Neural cell (in vitro differentiated cells): Measurements from ENCODE around the gene DNAJB2. TPM values are rescaled to one million over a fixed set of nuclear protein-coding genes. Genes with fewer than 3 reads are reported as not detected.

Source experiments
- H2AFZ ChIP-seq: fragments of 200-600, 300-800 bp; sonication (generic), shearing (Covaris generic); 2 replicates; pipeline ENCODE4 v1.6.0; 2014; ENCODE audit warnings: low read depth, mild to moderate bottlenecking, antibody characterized with exemption, low read length, moderate library complexity
- H3F3A ChIP-seq: fragments of 200-600 bp; shearing (Covaris generic); 2 replicates; pipeline ENCODE4 v1.6.1; 2016; ENCODE audit warnings: mild to moderate bottlenecking, moderate library complexity, mixed read lengths, antibody characterized with exemption, low read length; ENCODE audit not compliant: insufficient read depth, poor library complexity, severe bottlenecking
- H3K27ac ChIP-seq: fragments of 200-600, 300-800 bp; sonication (generic), shearing (Covaris generic); 2 replicates; pipeline ENCODE4 v1.5.1; 2014; ENCODE audit warnings: mild to moderate bottlenecking, low read length, moderate library complexity
- H3K27me3 ChIP-seq: fragments of 300-800, 200-600 bp; sonication (generic), shearing (Covaris generic); 2 replicates; pipeline ENCODE4 v1.6.0; 2014; ENCODE audit warnings: mild to moderate bottlenecking, low read depth, low read length, moderate library complexity; ENCODE audit not compliant: insufficient read depth
- H3K36me3 ChIP-seq: fragments of 300-800, 200-600 bp; sonication (generic), shearing (Covaris generic); 2 replicates; pipeline ENCODE4 v1.5.1; 2014; ENCODE audit warnings: mild to moderate bottlenecking, antibody characterized with exemption, low read length, moderate library complexity; ENCODE audit not compliant: insufficient read depth
- H3K4me2 ChIP-seq: fragments of 300-800, 200-600 bp; sonication (generic), shearing (Covaris generic); 2 replicates; pipeline ENCODE4 v1.6.0; 2014; ENCODE audit warnings: mild to moderate bottlenecking, low read length
- H3K4me3 ChIP-seq: fragments of 300-800, 200-600 bp; sonication (generic), shearing (Covaris generic); 2 replicates; pipeline ENCODE4 v1.5.1; 2014; ENCODE audit warnings: mild to moderate bottlenecking, low read length, moderate library complexity
- H3K79me2 ChIP-seq: fragments of 200-600 bp; shearing (Covaris generic); replicated peaks from 2 replicates; pipeline ENCODE4 v1.6.0; 2014; ENCODE audit warnings: mild to moderate bottlenecking, low read length, moderate library complexity; ENCODE audit not compliant: insufficient read depth
- H3K9ac ChIP-seq: fragments of 300-800, 200-600 bp; sonication (generic), shearing (Covaris generic); 2 replicates; pipeline ENCODE4 v1.6.1; 2016; ENCODE audit warnings: mild to moderate bottlenecking, low read length, mixed read lengths
- H3K9me2 ChIP-seq: fragments of 200-600 bp; shearing (Covaris generic); 2 replicates; pipeline ENCODE4 v1.6.1; 2016; ENCODE audit warnings: mild to moderate bottlenecking, low read length, mixed read lengths; ENCODE audit not compliant: insufficient read depth
- H3K9me3 ChIP-seq: fragments of 200-600, 300-800 bp; sonication (generic), shearing (Covaris generic); 2 replicates; pipeline ENCODE4 v1.6.1; 2016; ENCODE audit warnings: mild to moderate bottlenecking, mixed run types, low read length, moderate library complexity, mixed read lengths
- H4K20me1 ChIP-seq: fragments of 200-600 bp; shearing (Covaris generic); 2 replicates; pipeline ENCODE4 v1.6.1; 2016; ENCODE audit warnings: mild to moderate bottlenecking, mixed run types; ENCODE audit not compliant: insufficient read depth
- EP300 ChIP-seq: fragments of 450-650 bp; conservative IDR thresholded peaks from 2 replicates; pipeline ENCODE4 v1.6.1; 2014; ENCODE audit warnings: antibody characterized with exemption, mild to moderate bottlenecking, moderate library complexity; ENCODE audit not compliant: poor library complexity, severe bottlenecking
- EZH2 ChIP-seq: fragments of 200-600, 300-800 bp; shearing (Covaris generic), sonication (generic); IDR thresholded peaks from 2 replicates; pipeline ENCODE4 v1.6.1; 2014; ENCODE audit warnings: antibody characterized with exemption, low read length, borderline replicate concordance, mild to moderate bottlenecking; ENCODE audit not compliant: insufficient read depth, poor library complexity, severe bottlenecking
- MXI1 ChIP-seq: fragments of 450-650 bp; conservative IDR thresholded peaks from 2 replicates; pipeline ENCODE4 v1.6.1; 2014; ENCODE audit warnings: antibody characterized with exemption, mild to moderate bottlenecking; ENCODE audit not compliant: poor library complexity, severe bottlenecking
- POLR2AphosphoS5 ChIP-seq: IDR thresholded peaks from 2 replicates; pipeline ENCODE4 v1.6.1; 2012
- RAD21 ChIP-seq: fragments of 450-650 bp; conservative IDR thresholded peaks from 2 replicates; pipeline ENCODE4 v1.6.1; 2014; ENCODE audit warnings: antibody characterized with exemption, mild to moderate bottlenecking, moderate library complexity
- SMC3 ChIP-seq: fragments of 450-650 bp; conservative IDR thresholded peaks from 2 replicates; pipeline ENCODE4 v1.6.1; 2014; ENCODE audit warnings: antibody characterized with exemption, mild to moderate bottlenecking, moderate library complexity; ENCODE audit not compliant: poor library complexity
- TAF1 ChIP-seq: IDR thresholded peaks from 2 replicates; pipeline ENCODE4 v1.6.1; 2012; ENCODE audit warnings: low read depth
- polyA plus RNA-seq: library from polyadenylated mRNA; depleted of rRNA; stranded (reverse); fragments of >200 nt; gene quantifications from 2 replicates; pipeline ENCODE4 v1.2.3, GENCODE V29; 2014
- TF ChIP-seq, protein P1 (sequence below): fragments of 450-650 bp; IDR thresholded peaks from 2 replicates; pipeline ENCODE4 v1.5.1; 2014; ENCODE audit warnings: antibody characterized with exemption, mild to moderate bottlenecking, moderate library complexity; ENCODE audit not compliant: poor library complexity, severe bottlenecking
- TF ChIP-seq, protein P2 (sequence below): IDR thresholded peaks from 2 replicates; pipeline ENCODE4 v1.6.1; 2012; ENCODE audit warnings: borderline replicate concordance

DNAJB2 gene
- polyA plus RNA-seq, 1 donor from 2014 or later = 145 TPM

DNA sequence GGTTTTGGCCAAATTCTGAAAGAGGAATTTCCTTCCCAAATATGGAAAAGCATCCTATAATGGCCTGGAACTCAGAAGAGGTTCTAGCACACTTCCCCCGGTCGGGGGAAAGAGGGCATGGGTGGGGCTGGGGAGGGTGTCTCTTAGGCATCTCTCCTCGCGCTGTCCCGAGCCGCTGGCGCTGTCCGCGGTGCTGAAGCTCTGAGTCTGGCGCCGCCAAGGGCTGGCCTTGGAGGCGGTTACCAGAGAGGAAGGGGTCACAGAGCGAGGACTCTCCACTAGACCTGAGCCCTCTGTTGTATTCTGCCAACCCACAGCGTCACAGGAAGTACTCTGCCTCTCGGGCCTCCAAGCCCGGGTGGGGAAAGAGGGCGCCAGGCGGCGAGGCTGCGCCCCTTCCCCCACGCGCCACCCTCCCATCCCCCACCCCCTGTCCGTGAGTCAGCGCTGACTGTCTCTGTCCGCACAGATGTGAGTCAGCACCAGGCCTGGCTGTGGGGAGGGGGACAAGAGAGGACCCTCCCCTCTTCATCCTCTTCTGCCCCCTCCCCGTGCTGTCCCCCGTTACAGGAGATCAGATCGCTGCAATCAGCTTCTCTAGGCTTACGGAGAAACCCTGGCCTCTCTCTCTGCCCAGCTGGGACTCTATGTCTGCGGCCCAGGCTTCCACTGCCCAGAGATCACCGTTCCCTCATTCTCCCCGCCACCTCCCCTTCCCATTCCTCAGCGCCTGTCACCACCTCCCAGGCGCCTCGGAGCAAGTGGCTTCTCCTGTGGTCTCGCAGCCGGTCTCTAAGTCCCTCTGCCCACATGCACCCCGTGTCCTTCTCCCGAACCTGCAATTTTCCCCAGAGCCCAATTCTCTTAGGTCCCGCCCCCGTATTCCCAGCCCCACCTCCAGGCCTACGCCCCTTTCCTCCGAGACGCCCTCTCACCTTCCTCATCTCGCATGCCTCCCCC, 29.3 kb downstream of the DNAJB2 start:
- Histone ChIP-seq H3F3A (no peaks in the 10 kb centered on the region), H3K9me2 (no peaks in the 10 kb centered on the region), H3K9me3 (no peaks in the 10 kb centered on the region), H3K9ac (peak overlapping the region; percentile 97), H4K20me1 (no peaks in the 10 kb centered on the region), H2AFZ (peak overlapping the region; percentile 95), H3K4me2 (peak overlapping the region; percentile 87), H3K79me2 (no peaks in the 10 kb centered on the region), H3K27me3 (peaks cover 16% of the 10 kb centered on the region), H3K27ac (peak overlapping the region; percentile 91), H3K4me3 (peak overlapping the region; percentile 95), H3K36me3 (no peaks in the 10 kb centered on the region)
- TF ChIP-seq SMC3 = peak; percentile 38
- TF ChIP-seq POLR2AphosphoS5 = peak; percentile 46
- TF ChIP-seq EP300 = peak; percentile 16
- no peak for TF ChIP-seq EZH2
- no peak for TF ChIP-seq MXI1
- peak; percentile 70 for TF ChIP-seq TAF1
- TF ChIP-seq, protein P1, sequence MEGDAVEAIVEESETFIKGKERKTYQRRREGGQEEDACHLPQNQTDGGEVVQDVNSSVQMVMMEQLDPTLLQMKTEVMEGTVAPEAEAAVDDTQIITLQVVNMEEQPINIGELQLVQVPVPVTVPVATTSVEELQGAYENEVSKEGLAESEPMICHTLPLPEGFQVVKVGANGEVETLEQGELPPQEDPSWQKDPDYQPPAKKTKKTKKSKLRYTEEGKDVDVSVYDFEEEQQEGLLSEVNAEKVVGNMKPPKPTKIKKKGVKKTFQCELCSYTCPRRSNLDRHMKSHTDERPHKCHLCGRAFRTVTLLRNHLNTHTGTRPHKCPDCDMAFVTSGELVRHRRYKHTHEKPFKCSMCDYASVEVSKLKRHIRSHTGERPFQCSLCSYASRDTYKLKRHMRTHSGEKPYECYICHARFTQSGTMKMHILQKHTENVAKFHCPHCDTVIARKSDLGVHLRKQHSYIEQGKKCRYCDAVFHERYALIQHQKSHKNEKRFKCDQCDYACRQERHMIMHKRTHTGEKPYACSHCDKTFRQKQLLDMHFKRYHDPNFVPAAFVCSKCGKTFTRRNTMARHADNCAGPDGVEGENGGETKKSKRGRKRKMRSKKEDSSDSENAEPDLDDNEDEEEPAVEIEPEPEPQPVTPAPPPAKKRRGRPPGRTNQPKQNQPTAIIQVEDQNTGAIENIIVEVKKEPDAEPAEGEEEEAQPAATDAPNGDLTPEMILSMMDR = no peak
- TF ChIP-seq RAD21 = no peak
- TF ChIP-seq, protein P2, sequence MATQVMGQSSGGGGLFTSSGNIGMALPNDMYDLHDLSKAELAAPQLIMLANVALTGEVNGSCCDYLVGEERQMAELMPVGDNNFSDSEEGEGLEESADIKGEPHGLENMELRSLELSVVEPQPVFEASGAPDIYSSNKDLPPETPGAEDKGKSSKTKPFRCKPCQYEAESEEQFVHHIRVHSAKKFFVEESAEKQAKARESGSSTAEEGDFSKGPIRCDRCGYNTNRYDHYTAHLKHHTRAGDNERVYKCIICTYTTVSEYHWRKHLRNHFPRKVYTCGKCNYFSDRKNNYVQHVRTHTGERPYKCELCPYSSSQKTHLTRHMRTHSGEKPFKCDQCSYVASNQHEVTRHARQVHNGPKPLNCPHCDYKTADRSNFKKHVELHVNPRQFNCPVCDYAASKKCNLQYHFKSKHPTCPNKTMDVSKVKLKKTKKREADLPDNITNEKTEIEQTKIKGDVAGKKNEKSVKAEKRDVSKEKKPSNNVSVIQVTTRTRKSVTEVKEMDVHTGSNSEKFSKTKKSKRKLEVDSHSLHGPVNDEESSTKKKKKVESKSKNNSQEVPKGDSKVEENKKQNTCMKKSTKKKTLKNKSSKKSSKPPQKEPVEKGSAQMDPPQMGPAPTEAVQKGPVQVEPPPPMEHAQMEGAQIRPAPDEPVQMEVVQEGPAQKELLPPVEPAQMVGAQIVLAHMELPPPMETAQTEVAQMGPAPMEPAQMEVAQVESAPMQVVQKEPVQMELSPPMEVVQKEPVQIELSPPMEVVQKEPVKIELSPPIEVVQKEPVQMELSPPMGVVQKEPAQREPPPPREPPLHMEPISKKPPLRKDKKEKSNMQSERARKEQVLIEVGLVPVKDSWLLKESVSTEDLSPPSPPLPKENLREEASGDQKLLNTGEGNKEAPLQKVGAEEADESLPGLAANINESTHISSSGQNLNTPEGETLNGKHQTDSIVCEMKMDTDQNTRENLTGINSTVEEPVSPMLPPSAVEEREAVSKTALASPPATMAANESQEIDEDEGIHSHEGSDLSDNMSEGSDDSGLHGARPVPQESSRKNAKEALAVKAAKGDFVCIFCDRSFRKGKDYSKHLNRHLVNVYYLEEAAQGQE = peak; percentile 97

DNA sequence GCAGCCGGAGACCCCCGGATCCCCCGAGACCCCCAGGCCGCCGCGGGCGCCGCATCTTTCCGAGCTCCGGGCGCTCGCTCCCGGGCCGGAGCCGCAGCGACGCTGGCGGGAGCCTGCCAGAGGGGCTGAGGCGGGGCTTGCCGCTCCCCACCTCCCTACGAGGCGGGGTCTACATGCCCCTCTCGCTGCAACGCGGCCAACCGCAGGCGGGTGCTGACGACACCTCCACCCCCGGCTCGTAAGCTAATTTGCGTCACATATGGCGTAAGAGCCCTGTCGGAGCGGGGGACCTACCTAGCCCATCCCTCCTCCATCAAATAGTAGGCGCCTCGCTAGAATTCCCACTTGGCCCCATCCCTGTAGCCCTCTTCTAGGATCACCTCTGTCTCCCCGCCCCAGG, 30.1 kb downstream of the DNAJB2 start, which contains the start of gene PTPRN:
Gene PTPRN, minus strand, starts transcription at position 124 of the 400 bp plus-strand sequence. Its CDS starts 69 bp downstream, at position 55.
- Histone ChIP-seq H3K36me3 (no peaks in the 10 kb centered on the region), H3K4me3 (peak within 1 kb of the TSS; percentile 95), H3K9me3 (no peaks in the 10 kb centered on the region), H3K79me2 (no peaks in the 10 kb centered on the region), H4K20me1 (no peaks in the 10 kb centered on the region), H3K27me3 (peaks cover 16% of the 10 kb centered on the region), H3F3A (no peaks in the 10 kb centered on the region), H3K4me2 (peak within 1 kb of the TSS; percentile 87), H3K9ac (peak within 1 kb of the TSS; percentile 97), H3K9me2 (no peaks in the 10 kb centered on the region), H3K27ac (peak within 1 kb of the TSS; percentile 91), H2AFZ (peak within 1 kb of the TSS; percentile 95)
- TF ChIP-seq RAD21 (peak; percentile 40), POLR2AphosphoS5 (peak; percentile 84), EZH2 (no peak), TAF1 (peak; percentile 66), EP300 (peak; percentile 73), MXI1 (peak; percentile 49), SMC3 (peak; percentile 41)
- TF ChIP-seq, protein P1 = peak; percentile 18
- TF ChIP-seq, protein P2 = peak; percentile 39
